DMS53 (cell line): ENCODE data around the gene IL7R.
A peak's percentile ranks its signal among the peaks of the same experiment; 100 is the strongest.

Experiments
- DNase-seq: peaks from one replicate; lab custom pipeline; 2025; lab: John Stamatoyannopoulos, UW

Gene IL7R

DNA sequence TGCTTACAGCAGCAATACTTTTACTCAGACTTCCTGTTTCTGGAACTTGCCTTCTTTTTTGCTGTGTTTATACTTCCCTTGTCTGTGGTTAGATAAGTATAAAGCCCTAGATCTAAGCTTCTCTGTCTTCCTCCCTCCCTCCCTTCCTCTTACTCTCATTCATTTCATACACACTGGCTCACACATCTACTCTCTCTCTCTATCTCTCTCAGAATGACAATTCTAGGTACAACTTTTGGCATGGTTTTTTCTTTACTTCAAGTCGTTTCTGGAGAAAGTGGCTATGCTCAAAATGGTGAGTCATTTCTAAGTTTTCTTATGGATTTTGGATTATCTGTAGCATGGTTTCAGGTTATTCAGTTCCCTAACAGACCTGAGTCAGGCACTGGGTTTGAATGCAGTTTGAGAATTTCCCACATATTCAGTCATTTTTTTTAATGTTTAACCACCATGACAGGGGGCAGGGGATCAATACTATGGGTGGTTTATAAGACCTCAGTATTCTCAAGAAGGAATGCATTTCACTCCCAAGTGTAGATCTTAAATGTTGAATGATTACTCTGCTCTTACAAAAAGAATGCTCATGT, at the start of gene IL7R:
TSS of gene IL7R (plus strand) at position 127 of the 587 bp plus-strand sequence. CDS start at position 214, 87 bp downstream.
- no peak for DNase-seq

GRCh38 chr5:35810601-35811000, 46.1 kb upstream of the IL7R start:
- no peak for DNase-seq

DNA sequence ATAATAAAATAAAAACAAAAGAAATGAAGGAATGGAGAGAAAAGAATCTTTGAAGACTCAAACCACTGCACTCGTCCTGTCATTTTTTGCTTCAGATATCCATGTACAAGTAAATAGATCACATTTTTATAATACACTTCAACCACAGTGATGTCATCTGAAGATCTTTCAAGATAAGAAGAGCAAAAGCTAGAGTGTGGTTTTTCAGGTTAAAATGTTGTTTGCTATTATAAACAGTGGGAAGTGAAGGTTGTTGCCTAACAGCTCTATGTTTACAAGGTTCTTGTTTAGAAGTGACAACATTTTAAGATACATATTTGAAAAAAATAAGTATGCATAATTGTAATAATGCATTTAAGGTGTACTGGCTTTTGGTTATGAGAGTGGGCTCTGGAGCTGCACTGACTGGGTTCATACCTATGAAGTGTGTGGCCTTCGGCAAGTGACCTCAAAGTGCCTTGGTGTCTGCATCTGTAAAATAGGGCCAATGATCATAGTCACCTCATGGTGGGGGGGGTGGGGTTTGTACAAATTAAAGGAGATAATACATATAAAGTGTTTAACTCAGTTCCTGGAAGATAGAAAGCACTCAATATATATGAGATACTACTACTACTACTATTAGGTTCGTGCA, 45.5 kb upstream of the IL7R start:
- no peak for DNase-seq

- no peak for DNase-seq
Measured at GRCh38 chr5:35813521-35813920, 43.2 kb upstream of the IL7R start.

DNA sequence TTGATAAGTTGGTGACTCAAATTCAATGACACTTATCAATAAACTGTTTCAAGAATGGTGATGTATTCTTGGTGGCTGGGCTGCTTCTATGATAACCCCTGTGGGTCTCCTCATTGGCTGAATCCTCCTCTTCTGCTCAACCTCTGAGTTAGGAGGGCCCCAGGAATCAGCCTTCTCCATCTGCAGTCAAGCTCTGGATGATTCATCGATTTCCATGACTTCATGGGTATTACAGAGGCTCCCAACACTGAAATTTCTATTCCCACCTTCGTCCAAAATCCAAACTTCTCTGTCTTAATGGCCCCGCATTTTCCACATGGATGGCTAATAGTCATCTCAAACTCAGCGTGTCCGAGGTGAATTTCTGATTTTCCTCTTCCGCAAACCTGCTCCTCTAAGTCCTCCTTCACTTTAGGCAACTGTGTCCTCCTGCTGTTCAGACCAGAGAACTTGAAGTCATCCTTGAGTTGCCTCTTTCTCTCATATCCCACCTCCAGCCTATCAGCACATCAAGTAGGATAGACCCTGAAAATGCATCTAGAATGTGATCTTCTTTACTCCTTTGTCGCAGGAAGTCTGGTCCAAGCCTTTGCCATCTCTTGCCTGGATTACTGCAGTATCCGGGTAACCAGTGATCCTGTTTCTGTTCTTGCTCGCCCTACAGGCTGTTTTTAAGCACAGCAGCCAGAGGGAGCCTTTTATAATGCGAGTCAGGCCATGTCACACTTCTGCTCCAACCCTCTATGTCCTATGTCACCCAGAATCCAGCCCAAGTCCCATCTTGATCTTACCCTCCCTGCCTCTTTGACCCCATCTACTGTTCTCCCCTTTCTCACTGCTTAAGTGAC, 41.4 kb upstream of the IL7R start:
- DNase-seq: peak; percentile 78

- DNase-seq: no peak
Measured at GRCh38 chr5:35816881-35817521, 39.7 kb upstream of the IL7R start.

- peak; percentile 78 for DNase-seq
Measured at GRCh38 chr5:35819026-35819425, 37.7 kb upstream of the IL7R start.

- no peak for DNase-seq
Measured at GRCh38 chr5:35819668-35820067, 37.0 kb upstream of the IL7R start.

DNA sequence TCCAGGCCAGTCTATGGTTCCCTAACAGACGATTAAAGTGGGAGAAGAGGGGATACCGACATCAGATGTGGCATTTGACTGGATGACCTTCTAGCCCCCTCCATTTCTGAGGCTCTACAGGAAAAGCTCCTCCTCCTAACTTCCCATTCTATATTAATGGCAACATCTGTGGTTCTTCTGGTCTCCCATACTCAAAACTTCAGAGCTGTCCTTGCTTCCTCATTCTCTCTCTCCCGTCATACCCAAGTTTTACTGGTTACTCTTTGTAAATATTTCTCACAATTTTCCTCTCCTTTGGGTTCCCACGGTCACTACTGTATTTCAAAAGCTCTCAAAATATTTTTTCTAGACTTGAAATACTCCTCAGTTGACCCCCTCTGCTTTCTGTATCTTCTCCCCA, 36.0 kb upstream of the IL7R start:
- no peak for DNase-seq

DNA sequence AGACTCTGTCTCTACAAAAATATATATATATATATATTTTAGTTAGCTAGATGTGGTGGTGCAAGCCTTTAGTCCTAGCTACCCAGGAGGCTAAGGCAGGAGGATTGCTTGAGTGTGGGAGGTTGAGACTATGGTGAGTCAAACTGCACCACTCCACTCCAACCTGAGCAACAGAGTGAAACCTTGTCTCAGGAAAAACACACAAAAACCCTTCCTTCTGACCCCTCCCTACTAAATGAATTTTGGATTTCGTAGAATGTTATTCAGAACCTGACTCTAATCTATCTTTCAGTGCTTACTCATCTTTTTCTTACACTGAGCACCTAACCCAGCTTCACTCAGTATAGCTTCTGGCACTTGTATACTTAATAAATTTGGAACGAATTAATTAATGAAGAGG, 35.2 kb upstream of the IL7R start:
- no peak for DNase-seq

DNA sequence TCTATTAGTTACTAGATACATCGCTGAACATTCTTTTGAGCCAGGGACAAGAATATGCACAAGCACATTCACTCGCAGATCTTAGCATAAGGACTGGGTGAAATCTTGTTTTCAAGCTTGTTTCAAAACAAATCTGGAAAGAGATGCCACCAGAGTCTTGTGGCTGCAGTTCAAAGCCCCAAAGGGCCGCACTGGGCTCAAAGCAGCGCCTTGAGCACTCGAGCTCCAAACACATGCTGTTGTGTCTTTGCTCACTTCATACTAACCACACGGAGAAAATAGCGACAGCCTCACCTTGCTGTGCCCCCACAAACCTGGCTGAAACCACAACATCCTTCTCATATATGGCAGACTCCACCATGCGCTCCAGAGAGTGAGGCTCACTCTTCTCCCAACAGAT, 34.2 kb upstream of the IL7R start:
- no peak for DNase-seq

DNA sequence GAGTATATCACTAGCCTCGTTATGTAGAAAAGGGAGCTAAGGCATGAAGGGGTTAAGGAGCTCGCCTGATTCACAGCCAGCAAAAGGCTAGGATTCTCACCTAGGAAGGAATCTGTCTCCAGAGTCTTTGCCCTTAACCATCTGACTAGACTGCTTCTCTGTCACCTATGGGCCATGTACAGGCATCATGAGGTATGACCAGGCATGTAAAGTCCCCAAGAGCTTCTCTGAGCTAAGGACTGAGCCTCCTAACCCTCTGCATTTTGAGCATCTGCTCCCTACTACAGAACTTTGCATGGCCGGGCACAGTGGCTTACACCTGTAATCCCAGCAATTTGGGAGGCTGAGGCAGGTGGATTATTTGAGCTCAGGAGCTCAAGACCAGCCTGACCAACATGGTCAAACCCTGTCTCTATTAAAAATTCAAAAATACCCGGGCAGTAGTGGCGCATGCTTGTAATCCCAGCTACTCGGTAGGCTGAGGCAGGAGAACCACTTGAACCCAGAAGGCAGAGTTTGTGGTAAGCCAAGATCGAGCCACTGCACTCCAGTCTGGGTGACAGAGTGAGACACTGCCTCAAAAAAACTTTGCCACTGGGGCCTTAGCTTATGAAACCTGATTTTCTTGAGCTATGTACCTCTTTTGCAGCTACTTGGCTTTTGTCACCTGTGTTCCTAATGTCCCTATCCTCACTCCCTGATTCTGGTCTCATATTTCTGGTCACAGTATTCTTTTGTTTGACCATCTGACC, 33.2 kb upstream of the IL7R start:
- DNase-seq: no peak

GRCh38 chr5:35826056-35826455, 30.6 kb upstream of the IL7R start:
- no peak for DNase-seq

DNA sequence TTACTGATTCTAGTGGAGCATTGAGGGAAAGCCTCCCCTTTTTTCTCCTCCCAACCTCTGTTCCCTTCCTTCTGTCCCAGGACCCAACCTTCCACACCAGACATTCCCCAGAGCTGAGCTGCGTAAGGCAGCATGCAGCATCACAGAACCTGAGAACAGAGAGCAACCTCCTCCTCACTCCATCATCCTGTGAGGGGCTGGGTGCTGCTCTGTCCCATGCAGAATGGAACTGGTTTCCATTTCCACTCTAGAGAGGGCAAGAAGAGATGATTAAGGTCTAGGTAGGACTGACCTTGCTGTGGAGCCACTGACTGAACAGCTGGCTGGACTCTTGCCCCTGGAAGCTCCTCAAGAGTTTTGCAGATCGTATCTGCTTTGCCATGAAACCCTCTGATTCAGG, 30.1 kb upstream of the IL7R start:
- DNase-seq: no peak

GRCh38 chr5:35828082-35828598, 28.6 kb upstream of the IL7R start:
- no peak for DNase-seq

DNA sequence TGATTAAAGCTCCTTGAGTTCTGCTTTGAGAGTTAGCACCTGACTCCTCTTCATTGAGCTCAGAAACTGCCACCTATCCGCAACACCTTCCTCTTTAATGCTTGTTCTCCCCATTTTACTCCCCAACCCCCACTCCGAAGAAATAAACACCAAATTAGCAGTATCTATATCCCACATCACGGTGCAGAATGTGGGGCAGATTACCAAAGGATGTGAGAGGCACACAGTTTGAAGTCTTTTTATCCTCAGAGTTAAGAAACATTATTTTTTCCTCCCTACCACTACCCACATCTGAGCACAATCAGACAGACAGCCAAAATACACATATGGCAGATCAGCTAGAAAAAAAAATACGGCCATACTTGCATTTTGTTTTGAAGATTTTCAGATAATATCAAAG, 26.1 kb upstream of the IL7R start:
- DNase-seq: no peak

- DNase-seq: no peak
Measured at GRCh38 chr5:35832762-35833161, 23.9 kb upstream of the IL7R start.

GRCh38 chr5:35833224-35833623, 23.5 kb upstream of the IL7R start:
- no peak for DNase-seq

DNA sequence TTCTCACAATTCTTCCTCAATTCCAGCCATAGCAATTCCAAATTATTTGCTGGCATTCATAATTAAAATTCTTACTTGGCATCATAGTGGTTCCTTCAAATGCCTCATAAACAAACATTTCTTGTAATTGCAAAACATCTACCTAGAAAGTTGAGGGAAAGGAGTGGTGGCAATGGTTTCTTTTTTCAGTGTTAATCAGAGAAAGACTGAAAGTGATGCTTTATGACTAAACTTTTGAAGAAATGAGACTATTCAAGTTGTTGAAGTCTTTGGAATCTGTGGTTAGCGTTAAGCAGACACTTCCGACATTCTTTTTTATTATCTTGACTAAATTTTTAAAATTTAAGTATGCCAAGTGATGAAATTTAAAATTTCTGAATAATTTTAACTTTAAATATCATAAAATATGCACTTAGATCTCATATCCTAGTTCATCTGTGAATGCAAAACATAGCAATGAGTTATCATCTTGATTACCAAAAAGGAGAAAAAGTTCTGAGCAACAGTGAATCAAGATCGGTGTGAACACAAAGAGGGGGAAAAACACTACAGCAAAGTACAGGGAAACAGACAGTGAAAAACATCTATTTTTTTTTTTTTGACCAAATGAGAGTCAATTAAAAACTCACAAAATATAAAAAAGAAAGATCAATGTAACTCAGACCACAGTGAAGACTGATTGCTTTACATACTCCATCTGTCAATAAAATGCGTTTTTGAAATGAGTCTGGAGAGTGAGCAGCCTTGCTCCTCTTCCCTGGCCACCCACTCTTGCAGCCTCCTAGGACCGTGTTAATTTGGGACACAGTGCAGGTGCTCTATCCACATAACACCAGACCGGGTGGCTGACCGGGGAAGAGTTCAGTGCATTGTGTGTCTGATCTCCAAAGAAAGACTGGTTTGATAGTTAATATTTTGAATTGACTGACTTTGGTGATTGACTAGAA, 20.6 kb upstream of the IL7R start:
- DNase-seq: no peak

- no peak for DNase-seq
Measured at GRCh38 chr5:35838370-35839042, 18.2 kb upstream of the IL7R start.
